HG03521 (cell line): ENCODE data around the gene BACE1.
"Not testable (repeated sequence)": the region's sequence is repeated elsewhere in the genome, so short reads cannot be mapped to it uniquely, and the experiment has no call there.

Source experiments
- ATAC-seq: cut with Tn5 transposase; IDR thresholded peaks from one replicate; pipeline ENCODE4 v1.9.1; 2021; ENCODE audit warnings: mild to moderate bottlenecking, moderate library complexity; ENCODE audit not compliant: unreplicated experiment

The BACE1 gene

GRCh38 chr11:117279711-117280376 is 36.2 kb downstream of the BACE1 start:
- ATAC-seq, result no peak

GRCh38 chr11:117278347-117278746 is 37.7 kb downstream of the BACE1 start:
- no peak for ATAC-seq

GRCh38 chr11:117273550-117274289 is 42.3 kb downstream of the BACE1 start:
- ATAC-seq, result no peak

- ATAC-seq, result not testable (repeated sequence)
Measured at GRCh38 chr11:117272175-117272574, 43.9 kb downstream of the BACE1 start.

GRCh38 chr11:117271208-117271607 is 44.8 kb downstream of the BACE1 start:
- ATAC-seq, result no peak

GRCh38 chr11:117269856-117270255 is 46.2 kb downstream of the BACE1 start:
- no peak for ATAC-seq

GRCh38 chr11:117265745-117266144 is 50.3 kb downstream of the BACE1 start:
- no peak for ATAC-seq

GRCh38 chr11:117264624-117265323 is 51.3 kb downstream of the BACE1 start:
- not testable (repeated sequence) for ATAC-seq

GRCh38 chr11:117259417-117259816 is 56.6 kb downstream of the BACE1 start:
- no peak for ATAC-seq

- ATAC-seq, result no peak
Measured at GRCh38 chr11:117258576-117258975, 57.5 kb downstream of the BACE1 start.

- no peak for ATAC-seq
Measured at GRCh38 chr11:117256573-117256972, 59.5 kb downstream of the BACE1 start.

GRCh38 chr11:117255966-117256365 is 60.1 kb downstream of the BACE1 start:
- no peak for ATAC-seq

GRCh38 chr11:117251506-117251905 is 64.5 kb downstream of the BACE1 start:
- no peak for ATAC-seq

- ATAC-seq, result no peak
Measured at GRCh38 chr11:117249571-117249970, 66.5 kb downstream of the BACE1 start.

GRCh38 chr11:117248341-117248740 is 67.7 kb downstream of the BACE1 start:
- no peak for ATAC-seq

GRCh38 chr11:117239295-117239694 is 76.8 kb downstream of the BACE1 start:
- ATAC-seq, result no peak

GRCh38 chr11:117238221-117238620 is 77.8 kb downstream of the BACE1 start:
- ATAC-seq, result no peak
